ENCODE data around the gene LAMC2. TPM values are rescaled to one million over a fixed set of nuclear protein-coding genes. Genes with fewer than 3 reads are reported as not detected.
"Not testable (repeated sequence)": the region's sequence is repeated elsewhere in the genome, so short reads cannot be mapped to it uniquely, and the experiment has no call there.

Gene LAMC2
- total RNA-seq, 1 donor from 2014 or later: 1.1 TPM

DNA sequence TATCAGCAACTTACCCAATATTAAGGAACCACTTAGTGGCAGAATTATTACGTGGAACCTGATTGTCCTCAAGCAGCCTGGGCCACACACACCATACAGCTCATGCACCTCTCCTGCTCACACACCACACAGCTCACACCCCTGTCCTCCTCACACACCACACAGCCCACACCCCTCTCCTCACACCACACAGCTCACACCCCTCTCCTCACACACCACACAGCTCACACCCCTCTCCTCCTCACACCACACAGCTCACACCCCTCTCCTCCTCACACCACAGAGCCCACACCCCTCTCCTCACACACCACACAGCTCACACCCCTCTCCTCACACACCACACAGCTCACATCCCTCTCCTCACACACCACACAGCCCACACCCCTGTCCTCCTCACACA, 36.8 kb upstream of the LAMC2 start:
- Histone ChIP-seq H3K9me3 (no peaks in the 10 kb centered on the region), H3K27me3 (no peaks in the 10 kb centered on the region), H3K27ac (peak overlapping the region; percentile 35 to 59), H3K4me3 (peak overlapping the region in 1 of 2 donors; percentile 4), H3K4me1 (peaks cover 0 to 13% of the 10 kb centered on the region in 2 donors), H3K36me3 (no peaks in the 10 kb centered on the region)
- no peak for DNase-seq (ENCODE audit: low spot score in 2 of 2)
- TF ChIP-seq, protein P1, sequence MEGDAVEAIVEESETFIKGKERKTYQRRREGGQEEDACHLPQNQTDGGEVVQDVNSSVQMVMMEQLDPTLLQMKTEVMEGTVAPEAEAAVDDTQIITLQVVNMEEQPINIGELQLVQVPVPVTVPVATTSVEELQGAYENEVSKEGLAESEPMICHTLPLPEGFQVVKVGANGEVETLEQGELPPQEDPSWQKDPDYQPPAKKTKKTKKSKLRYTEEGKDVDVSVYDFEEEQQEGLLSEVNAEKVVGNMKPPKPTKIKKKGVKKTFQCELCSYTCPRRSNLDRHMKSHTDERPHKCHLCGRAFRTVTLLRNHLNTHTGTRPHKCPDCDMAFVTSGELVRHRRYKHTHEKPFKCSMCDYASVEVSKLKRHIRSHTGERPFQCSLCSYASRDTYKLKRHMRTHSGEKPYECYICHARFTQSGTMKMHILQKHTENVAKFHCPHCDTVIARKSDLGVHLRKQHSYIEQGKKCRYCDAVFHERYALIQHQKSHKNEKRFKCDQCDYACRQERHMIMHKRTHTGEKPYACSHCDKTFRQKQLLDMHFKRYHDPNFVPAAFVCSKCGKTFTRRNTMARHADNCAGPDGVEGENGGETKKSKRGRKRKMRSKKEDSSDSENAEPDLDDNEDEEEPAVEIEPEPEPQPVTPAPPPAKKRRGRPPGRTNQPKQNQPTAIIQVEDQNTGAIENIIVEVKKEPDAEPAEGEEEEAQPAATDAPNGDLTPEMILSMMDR (IDR thresholded peaks at IDR 0.05): no peak
- intact Hi-C loops (cut with DNase I): loop anchor here (5.0 kb wide), 1 partner anchor 83 kb away; no protein-coding TSS in a partner anchor

GRCh38 chr1:183150032-183150431, 36.0 kb upstream of the LAMC2 start:
- intact Hi-C loops (cut with DNase I): loop anchor here (2.0 kb wide), 1 partner anchor 69 kb away; no protein-coding TSS in a partner anchor
- H3K9me3 ChIP-seq; H3K27me3 ChIP-seq; H3K36me3 ChIP-seq; H3K4me3 ChIP-seq; H3K27ac ChIP-seq; DNase-seq (ENCODE audit: low spot score in 2 of 2): not testable (repeated sequence)
- peaks cover 0 to 13% of the 10 kb centered on the region in 2 donors for H3K4me1 ChIP-seq

- no peaks in the 10 kb centered on the region for H3K9me3 ChIP-seq
- no peak overlapping the region for H3K27ac ChIP-seq
- H3K4me1 ChIP-seq: peaks cover 0 to 13% of the 10 kb centered on the region in 2 donors
- no peak for DNase-seq (ENCODE audit: low spot score in 2 of 2)
- no peak overlapping the region for H3K4me3 ChIP-seq
- no peaks in the 10 kb centered on the region for H3K27me3 ChIP-seq
- intact Hi-C loops (cut with DNase I): loop anchor here (2.0 kb wide), 1 partner anchor 68 kb away; no protein-coding TSS in a partner anchor
- no peaks in the 10 kb centered on the region for H3K36me3 ChIP-seq
- TF ChIP-seq, protein P1 (IDR thresholded peaks at IDR 0.05): no peak
Measured at GRCh38 chr1:183150445-183150844, 35.6 kb upstream of the LAMC2 start.

DNA sequence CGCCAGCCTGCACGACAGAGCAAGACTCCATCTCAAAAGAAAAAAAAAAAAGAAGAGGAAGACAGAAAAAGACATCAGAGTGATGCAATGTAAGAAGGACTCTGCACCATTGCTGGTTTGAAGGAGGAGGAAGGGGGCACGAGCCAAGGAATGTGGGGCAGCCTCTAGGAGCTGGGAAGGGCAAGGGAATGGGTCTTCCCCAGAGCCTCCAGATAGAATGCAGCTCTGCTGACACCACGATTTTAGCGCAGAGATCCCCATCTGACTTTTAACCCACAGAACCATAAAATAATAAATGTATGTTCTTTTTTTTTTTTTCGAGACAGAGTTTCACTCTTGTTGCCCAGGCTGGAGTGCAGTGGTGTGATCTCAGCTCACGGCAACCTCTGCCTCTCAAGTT, 33.9 kb upstream of the LAMC2 start:
- no peaks in the 10 kb centered on the region for H3K36me3 ChIP-seq
- DNase-seq (ENCODE audit: low spot score in 2 of 2): no peak
- H3K4me3 ChIP-seq: no peak overlapping the region
- no peaks in the 10 kb centered on the region for H3K9me3 ChIP-seq
- H3K27ac ChIP-seq: no peak overlapping the region
- H3K27me3 ChIP-seq: no peaks in the 10 kb centered on the region
- intact Hi-C loops (cut with DNase I): no loop called here
- TF ChIP-seq, protein P1 (IDR thresholded peaks at IDR 0.05): no peak
- peaks cover 0 to 13% of the 10 kb centered on the region in 2 donors for H3K4me1 ChIP-seq

GRCh38 chr1:183155939-183156338, 30.1 kb upstream of the LAMC2 start:
- H3K9me3 ChIP-seq: no peaks in the 10 kb centered on the region
- no peak overlapping the region for H3K4me3 ChIP-seq
- DNase-seq (ENCODE audit: low spot score in 2 of 2): no peak
- no peak overlapping the region for H3K27ac ChIP-seq
- intact Hi-C loops (cut with DNase I): no loop called here
- H3K27me3 ChIP-seq: no peaks in the 10 kb centered on the region
- TF ChIP-seq, protein P1 (IDR thresholded peaks at IDR 0.05): no peak
- no peaks in the 10 kb centered on the region for H3K4me1 ChIP-seq
- H3K36me3 ChIP-seq: no peaks in the 10 kb centered on the region

DNA sequence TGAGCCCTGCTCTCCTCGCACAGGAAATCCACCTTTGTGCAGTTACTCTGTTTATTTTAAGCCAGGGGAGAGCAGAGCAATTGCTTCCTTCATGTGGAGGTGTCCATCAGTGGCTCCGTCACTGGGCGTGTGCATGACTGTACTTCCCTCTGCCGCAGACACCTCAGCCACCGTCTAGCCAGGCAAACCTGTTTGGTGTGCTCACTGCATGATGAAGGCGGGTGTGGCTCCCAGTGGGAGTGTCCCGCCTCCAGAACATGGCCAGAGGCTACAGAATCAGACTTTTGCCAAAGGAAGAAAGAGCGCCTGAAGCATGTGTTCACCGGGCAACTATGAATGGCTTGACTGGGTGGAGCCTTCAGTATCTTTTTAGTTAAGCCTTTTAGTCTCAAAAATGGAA, 26.1 kb upstream of the LAMC2 start:
- H3K36me3 ChIP-seq: no peaks in the 10 kb centered on the region
- no peaks in the 10 kb centered on the region for H3K27me3 ChIP-seq
- no peaks in the 10 kb centered on the region for H3K4me1 ChIP-seq
- TF ChIP-seq, protein P1 (IDR thresholded peaks at IDR 0.05): no peak
- H3K9me3 ChIP-seq: no peaks in the 10 kb centered on the region
- intact Hi-C loops (cut with DNase I): no loop called here
- no peak for DNase-seq (ENCODE audit: low spot score in 2 of 2)
- no peak overlapping the region for H3K27ac ChIP-seq
- no peak overlapping the region for H3K4me3 ChIP-seq

All from ascending aorta (tissue), 2 donors.